ENCODE data around the gene AKTIP.
"Not testable (repeated sequence)": the region's sequence is repeated elsewhere in the genome, so short reads cannot be mapped to it uniquely, and the experiment has no call there.

AKTIP gene

GRCh38 chr16:53502331-53503269 lies at the start of gene AKTIP:
Gene AKTIP, minus strand, starts transcription at chr16:53503209. Its CDS starts 2,950 bp downstream, at chr16:53500259.
- no peak for DNase-seq (ENCODE audit: low read depth in 2 of 2)

GRCh38 chr16:53549970-53550690 lies 47.1 kb upstream of the AKTIP start:
- peak in 1 of 2 donors; percentile 5 for DNase-seq (ENCODE audit: low read depth in 2 of 2)

GRCh38 chr16:53546988-53547391 lies 44.0 kb upstream of the AKTIP start:
- DNase-seq (ENCODE audit: low read depth in 2 of 2), result no peak

- peak in 1 of 2 donors; percentile 2 for DNase-seq (ENCODE audit: low read depth in 2 of 2)
Measured at GRCh38 chr16:53545433-53545832, 42.4 kb upstream of the AKTIP start.

DNA sequence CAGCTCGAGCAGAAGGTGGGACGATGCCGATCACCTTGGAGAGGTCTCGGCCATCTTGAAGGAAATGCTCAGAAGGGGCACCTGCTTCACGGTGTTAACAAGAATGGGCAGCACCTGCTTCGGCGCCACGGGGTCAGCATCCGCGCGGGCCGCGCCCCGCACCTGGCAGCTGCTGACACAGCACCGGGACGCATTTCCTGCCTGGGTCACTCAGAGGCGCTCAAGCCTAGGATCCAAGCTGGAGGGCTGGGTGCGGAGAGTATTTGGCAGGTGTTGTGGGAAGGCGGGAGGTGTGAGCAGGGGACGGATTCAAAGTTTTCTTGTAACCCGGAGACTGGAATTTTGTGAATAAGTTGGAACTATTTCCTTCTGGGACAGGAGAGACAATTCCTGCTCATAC lies 39.3 kb upstream of the AKTIP start:
- no peak for DNase-seq (ENCODE audit: low read depth in 2 of 2)

DNA sequence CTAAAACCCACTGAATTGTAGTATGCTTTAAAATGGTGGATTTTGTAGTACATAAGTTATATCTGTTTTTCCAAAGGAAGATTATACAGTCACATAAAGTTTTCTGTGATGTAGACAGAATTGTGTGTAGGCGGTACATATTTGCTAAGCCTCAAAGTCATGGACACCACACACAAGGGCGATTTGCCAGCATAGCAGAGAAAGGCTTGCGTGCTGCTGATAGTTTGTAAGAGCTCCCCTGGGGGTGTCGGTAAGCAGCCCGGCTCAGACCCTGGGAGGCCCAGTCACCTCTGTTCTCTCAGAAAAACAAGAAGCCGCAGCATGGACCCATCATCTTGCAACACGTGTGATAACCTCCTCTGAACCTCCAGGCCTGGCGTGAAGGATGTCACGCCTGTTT lies 38.3 kb upstream of the AKTIP start:
- DNase-seq (ENCODE audit: low read depth in 2 of 2), result no peak

- DNase-seq (ENCODE audit: low read depth in 2 of 2), result not testable (repeated sequence)
Measured at GRCh38 chr16:53539759-53540718, 37.0 kb upstream of the AKTIP start.

- DNase-seq (ENCODE audit: low read depth in 2 of 2), result not testable (repeated sequence)
Measured at GRCh38 chr16:53539346-53539745, 36.3 kb upstream of the AKTIP start.

GRCh38 chr16:53537626-53538025 lies 34.6 kb upstream of the AKTIP start:
- no peak for DNase-seq (ENCODE audit: low read depth in 2 of 2)

GRCh38 chr16:53534206-53534605 lies 31.2 kb upstream of the AKTIP start:
- no peak for DNase-seq (ENCODE audit: low read depth in 2 of 2)

DNA sequence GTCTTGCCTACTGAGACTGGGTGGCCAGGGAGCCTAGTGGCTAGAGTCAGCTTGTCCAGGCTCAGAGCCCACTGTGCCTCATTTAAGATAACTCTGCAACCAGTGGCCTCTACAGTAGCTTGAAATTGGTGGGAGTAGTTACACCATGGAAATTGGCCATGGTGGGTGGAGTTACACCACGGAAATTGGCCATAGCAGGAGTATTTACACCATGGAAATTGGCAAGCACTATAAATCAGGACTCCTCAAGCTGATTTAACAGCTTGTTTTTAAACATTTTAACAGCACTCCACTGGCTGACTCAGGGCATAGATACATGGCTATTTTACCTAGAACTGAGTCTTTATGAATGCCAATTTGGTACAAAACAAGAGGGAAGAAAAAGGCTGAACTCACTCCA lies 27.7 kb upstream of the AKTIP start:
- no peak for DNase-seq (ENCODE audit: low read depth in 2 of 2)

- DNase-seq (ENCODE audit: low read depth in 2 of 2), result no peak
Measured at GRCh38 chr16:53530046-53530445, 27.0 kb upstream of the AKTIP start.

DNA sequence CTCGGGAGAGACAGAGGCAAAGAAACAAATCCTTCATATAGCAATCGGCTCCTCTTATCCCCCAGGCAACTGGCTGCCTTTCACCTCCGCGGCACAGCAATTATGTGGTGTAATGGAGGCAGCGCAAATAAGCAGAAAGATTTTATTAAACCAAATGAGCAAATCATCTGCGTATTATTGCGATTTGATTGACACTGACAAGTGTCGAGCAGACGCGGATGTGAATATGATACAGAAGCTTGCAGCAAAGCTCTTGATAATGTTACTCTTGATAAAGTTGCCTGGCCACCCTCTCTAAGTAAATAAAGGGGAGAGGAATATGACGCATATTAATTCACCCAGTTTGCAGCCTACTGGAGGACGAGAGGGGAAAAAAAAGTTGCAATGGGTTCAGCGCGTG lies 26.5 kb upstream of the AKTIP start:
- no peak for DNase-seq (ENCODE audit: low read depth in 2 of 2)

DNA sequence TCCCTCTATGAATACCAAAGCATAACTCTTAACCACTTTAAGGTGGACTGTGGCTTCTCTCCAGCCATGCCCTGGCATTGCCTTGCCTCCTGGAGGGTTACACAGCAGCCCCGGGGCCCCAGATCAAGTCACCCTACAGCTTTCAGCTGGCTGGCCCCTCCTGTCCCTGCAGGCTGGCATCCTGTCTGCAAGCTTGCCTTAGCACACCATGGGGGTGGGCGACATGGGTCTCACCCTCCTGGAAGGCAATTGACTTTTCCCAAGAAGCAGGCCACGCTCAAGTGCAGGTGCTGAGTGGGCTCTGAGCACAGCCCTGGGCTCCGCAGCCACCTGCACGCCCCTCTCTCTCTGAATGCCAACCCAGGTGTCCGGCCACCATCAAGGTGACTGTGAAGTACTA lies 25.8 kb upstream of the AKTIP start:
- no peak for DNase-seq (ENCODE audit: low read depth in 2 of 2)

DNA sequence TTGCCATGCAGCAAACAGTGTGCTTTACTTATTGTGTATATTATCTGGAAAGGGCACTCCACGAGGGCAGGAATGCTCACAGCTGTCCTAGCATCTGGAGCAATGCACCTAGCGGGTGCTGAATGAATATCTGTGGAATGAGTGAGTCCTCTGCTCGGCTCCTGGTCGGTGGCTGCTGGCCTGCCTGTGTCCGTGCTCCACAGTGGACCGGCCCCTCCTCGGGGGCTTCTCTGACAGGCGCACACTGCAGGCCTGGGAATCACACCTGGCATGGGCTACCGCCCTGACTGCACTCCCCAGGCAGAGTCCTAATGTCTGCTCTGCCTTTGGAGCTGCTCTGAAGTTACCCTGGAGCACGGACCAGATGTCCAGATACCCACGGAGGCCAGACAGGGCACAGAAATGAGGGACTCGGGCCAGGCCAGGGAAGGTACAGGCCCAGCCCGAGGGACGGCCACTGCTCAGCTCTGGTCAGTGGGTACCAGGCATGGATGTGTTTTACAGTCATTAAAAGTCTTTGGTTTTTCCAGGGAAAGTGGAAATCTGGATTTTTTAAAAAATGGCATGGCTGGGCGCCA lies 21.1 kb upstream of the AKTIP start:
- DNase-seq (ENCODE audit: low read depth in 2 of 2), result no peak

DNA sequence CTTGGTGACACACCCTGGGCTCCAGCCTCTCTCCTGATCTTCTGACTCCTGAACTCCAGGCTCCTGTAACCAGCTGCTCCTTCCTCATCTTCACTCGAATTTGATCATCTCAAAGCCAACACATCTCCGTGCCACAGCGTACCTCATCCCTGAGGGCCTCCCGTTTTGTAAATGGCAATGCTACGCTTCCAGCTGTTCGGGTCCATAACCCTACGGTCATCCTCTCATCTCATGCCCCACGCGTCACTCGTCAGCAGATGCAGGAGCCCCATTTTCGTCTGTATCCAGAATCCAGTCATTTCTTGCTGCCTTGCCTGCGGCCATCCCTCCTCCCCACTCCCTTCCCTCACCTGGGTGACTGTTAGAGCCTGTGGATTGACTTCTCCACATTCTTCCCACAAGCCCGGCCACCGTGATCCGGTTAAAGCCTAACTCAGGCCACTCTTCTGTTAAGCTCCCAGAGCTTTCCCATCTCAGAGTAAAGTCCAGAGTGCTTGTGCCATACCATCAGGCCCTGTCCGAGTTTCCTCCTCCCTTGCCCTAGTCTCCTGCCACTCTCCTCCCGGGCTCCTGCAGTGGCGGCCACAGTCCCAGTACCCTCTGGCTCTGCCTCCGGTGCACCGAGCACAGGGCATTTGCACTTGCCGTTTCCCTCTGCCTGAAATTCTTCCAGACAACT lies 20.3 kb upstream of the AKTIP start:
- no peak for DNase-seq (ENCODE audit: low read depth in 2 of 2)

GRCh38 chr16:53519417-53520091 lies 16.5 kb upstream of the AKTIP start:
- DNase-seq (ENCODE audit: low read depth in 2 of 2), result no peak

DNA sequence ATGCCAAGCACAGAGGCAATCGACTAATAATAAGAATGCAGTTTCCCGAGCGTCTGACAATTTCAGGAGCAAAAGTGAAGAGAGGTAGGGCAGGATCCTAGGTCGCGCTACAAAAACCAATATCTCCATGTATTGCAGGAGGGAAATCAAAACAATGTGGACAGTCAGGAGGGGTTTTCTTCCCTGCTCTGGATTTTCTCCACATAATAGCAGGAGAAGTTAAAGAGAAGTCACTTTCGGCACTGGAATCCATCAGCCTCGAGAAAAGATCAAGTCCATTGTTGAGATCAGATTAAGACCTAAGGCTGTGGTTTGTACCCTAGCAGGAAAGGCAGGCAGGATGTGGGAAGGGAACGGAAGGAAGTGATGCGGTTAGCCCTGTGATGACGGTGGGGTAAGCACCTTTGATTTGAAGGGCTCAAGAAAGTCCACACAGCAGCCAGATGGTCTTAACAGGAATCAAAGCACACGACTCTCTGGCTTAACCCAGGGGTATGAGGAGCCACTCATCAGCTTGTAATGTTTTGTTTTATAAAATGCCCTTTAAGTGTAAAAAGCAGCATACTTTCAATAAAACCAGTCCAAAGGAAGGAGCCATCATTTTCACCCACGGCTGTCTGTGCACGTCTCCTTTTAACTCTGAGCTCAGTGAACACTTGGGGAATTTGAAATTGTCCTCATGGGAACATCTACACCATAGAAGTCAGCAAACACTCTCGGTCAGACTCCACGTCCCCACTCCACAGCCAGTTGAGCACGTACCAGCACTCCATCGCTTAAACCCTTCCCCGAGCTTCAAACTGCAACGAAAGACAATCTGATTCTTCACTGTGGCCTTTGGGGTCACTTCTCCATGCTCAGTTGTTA lies 15.8 kb upstream of the AKTIP start:
- DNase-seq (ENCODE audit: low read depth in 2 of 2), result peak; percentile 32 to 33

DNA sequence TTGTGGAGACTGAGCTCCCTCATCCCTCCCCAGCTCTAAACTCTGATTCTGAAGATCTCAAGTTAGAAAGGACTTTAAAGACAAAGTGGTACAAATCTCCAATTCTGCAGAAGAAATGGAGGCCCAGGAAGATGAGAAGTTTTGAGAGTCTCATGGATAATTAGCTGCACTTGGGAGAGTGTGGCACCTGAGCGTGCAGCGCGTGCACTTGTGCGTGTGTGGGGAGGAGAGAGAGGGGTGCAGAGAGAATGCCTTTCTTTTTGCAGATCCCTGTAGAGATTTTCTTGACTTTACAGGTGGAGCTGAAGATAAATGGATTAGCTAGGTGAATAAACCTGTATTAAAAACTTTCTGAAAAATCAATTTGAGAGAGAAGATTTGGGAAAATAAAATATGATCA lies 14.8 kb upstream of the AKTIP start:
- DNase-seq (ENCODE audit: low read depth in 2 of 2), result no peak
